Liver (tissue), 9 donors: Measurements from ENCODE around the gene CDC14A. TPM values are rescaled to one million over a fixed set of nuclear protein-coding genes. Genes with fewer than 3 reads are reported as not detected.

Source experiments
- DNase-seq: peaks from one replicate; pipeline ENCODE4 v3.0.0-alpha.2; 2017; ENCODE audit warnings: low spot score
- H3K27ac ChIP-seq, 2 donors: one replicate each; pipeline ENCODE4 v1.7.0; 2013; ENCODE audit warnings: inconsistent platforms in 2 of 2, low read length in 2 of 2, control low read depth in 1 of 2, low read depth in 1 of 2, mild to moderate bottlenecking in 1 of 2
- H3K27me3 ChIP-seq, 4 donors: one replicate each; pipeline versions ENCODE4 v1.6.1 to v1.7.0; 2013; ENCODE audit warnings: low read length in 3 of 4, inconsistent platforms in 1 of 4, mild to moderate bottlenecking in 1 of 4, moderate library complexity in 1 of 4; ENCODE audit not compliant: control insufficient read depth in 4 of 4, insufficient read depth in 4 of 4
- H3K36me3 ChIP-seq, 4 donors: one replicate each; pipeline versions ENCODE4 v1.6.1 to v1.7.0; 2013; ENCODE audit warnings: low read length in 3 of 4, mild to moderate bottlenecking in 3 of 4, low read depth in 1 of 4, moderate library complexity in 1 of 4; ENCODE audit not compliant: control insufficient read depth in 4 of 4, insufficient read depth in 3 of 4
- H3K4me1 ChIP-seq, 4 donors: one replicate each; pipeline versions ENCODE4 v1.6.1 to v1.7.0; 2013; ENCODE audit warnings: low read length in 3 of 4, mild to moderate bottlenecking in 3 of 4, moderate library complexity in 1 of 4; ENCODE audit not compliant: control insufficient read depth in 4 of 4, insufficient read depth in 4 of 4
- H3K4me3 ChIP-seq, 3 donors: one replicate each; pipeline versions ENCODE4 v1.6.1 to v1.7.0; 2013; ENCODE audit warnings: low read length in 3 of 3, control low read depth in 1 of 3, low read depth in 1 of 3, mild to moderate bottlenecking in 1 of 3
- H3K9ac ChIP-seq, 2 donors: one replicate each; pipeline ENCODE4 v1.7.0; 2013; ENCODE audit warnings: low read length in 2 of 2, mild to moderate bottlenecking in 2 of 2, moderate library complexity in 2 of 2, control low read depth in 1 of 2, low read depth in 1 of 2
- H3K9me3 ChIP-seq, 4 donors: one replicate each; pipeline versions ENCODE4 v1.6.1 to v1.7.0; 2013; ENCODE audit warnings: low read length in 3 of 4; ENCODE audit not compliant: control insufficient read depth in 4 of 4
- ATF3 ChIP-seq: IDR thresholded peaks from 2 replicates; pipeline ENCODE4 v1.6.1; 2016; ENCODE audit warnings: antibody characterized with exemption
- EGR1 ChIP-seq, 2 donors: IDR thresholded peaks; 2 replicates each; pipeline ENCODE4 v1.6.1; 2016 to 2018; ENCODE audit warnings: antibody characterized with exemption in 2 of 2, low read depth in 2 of 2
- FOXA1 ChIP-seq: IDR thresholded peaks from 2 replicates; pipeline ENCODE4 v1.6.1; 2016; ENCODE audit warnings: antibody characterized with exemption
- FOXA2 ChIP-seq: IDR thresholded peaks from 2 replicates; pipeline ENCODE4 v1.6.1; 2016; ENCODE audit warnings: antibody characterized with exemption
- HNF4A ChIP-seq, 2 donors: conservative IDR thresholded peaks; 2 replicates each; pipeline ENCODE4 v1.6.1; 2016; ENCODE audit warnings: antibody characterized with exemption in 2 of 2, mild to moderate bottlenecking in 2 of 2
- HNF4G ChIP-seq: IDR thresholded peaks from 2 replicates; pipeline ENCODE4 v1.6.1; 2016; ENCODE audit warnings: antibody characterized with exemption
- JUND ChIP-seq, 2 donors: IDR thresholded peaks; 2 replicates each; pipeline ENCODE4 v1.6.1; 2016; ENCODE audit warnings: antibody characterized with exemption in 2 of 2
- MAX ChIP-seq: IDR thresholded peaks from 2 replicates; pipeline ENCODE4 v1.6.1; 2016; ENCODE audit warnings: antibody characterized with exemption
- NR2F2 ChIP-seq: IDR thresholded peaks from 2 replicates; pipeline ENCODE4 v1.6.1; 2016; ENCODE audit warnings: antibody characterized with exemption
- RAD21 ChIP-seq, 2 donors: IDR thresholded peaks; 2 replicates each; pipeline ENCODE4 v1.6.1; 2016; ENCODE audit warnings: antibody characterized with exemption in 2 of 2, mild to moderate bottlenecking in 2 of 2
- RXRA ChIP-seq, 2 donors: IDR thresholded peaks; 2 replicates each; pipeline ENCODE4 v1.6.1; 2017 to 2018; ENCODE audit warnings: antibody characterized with exemption in 2 of 2, mild to moderate bottlenecking in 1 of 2
- TAF1 ChIP-seq: conservative IDR thresholded peaks from 2 replicates; pipeline ENCODE4 v1.6.1; 2016; ENCODE audit warnings: antibody characterized with exemption, mild to moderate bottlenecking
- YY1 ChIP-seq: IDR thresholded peaks from 2 replicates; pipeline ENCODE4 v1.6.1; 2016; ENCODE audit warnings: antibody characterized with exemption, mild to moderate bottlenecking
- WGBS: extraction: QIAGEN DNeasy Blood & Tissue Kit; methylation state at CpG from one replicate; pipeline ENCODE4 v1.1.7; 2013; 5-methylcytosine and 5-hydroxymethylcytosine counted together
- polyA plus RNA-seq, 2 donors: library from polyadenylated mRNA; stranded (reverse) in 1 of 2; unstranded in 1 of 2; fragments of 200-250 nt in 1 of 2; fragments of >200 nt in 1 of 2; fragmentation: Nextera tagmentation in 1 of 2; extraction: Ambion mirVana in 1 of 2; gene quantifications; one replicate each; pipeline versions ENCODE4 v1.2.1 to v1.2.3, GENCODE V29; 2013 to 2015
- total RNA-seq, 2 donors: library from RNA; depleted of rRNA; stranded (reverse); fragments of >200 nt; gene quantifications; one replicate each; pipeline ENCODE4 v1.2.3, GENCODE V29; 2014
- TF ChIP-seq, protein P1 (sequence below): IDR thresholded peaks from 2 replicates; pipeline ENCODE4 v1.6.1; 2016; ENCODE audit warnings: antibody characterized with exemption, mild to moderate bottlenecking
- TF ChIP-seq, protein P2 (sequence below): IDR thresholded peaks from 2 replicates; pipeline ENCODE4 v1.6.1; 2016; ENCODE audit warnings: antibody characterized with exemption
- TF ChIP-seq, protein P3 (sequence below): fragments of 150-350 bp; IDR thresholded peaks from 2 replicates; pipeline ENCODE4 v1.5.1; 2017; ENCODE audit warnings: improper control_type of control experiment, low read depth, low read length; ENCODE audit not compliant: missing input control
- donor health status: healthy.
- donor health status: healthy.
- donor health status: healthy.
- donor health status: healthy.
- donor health status: healthy.

CDC14A gene
- total and polyA plus RNA-seq, 4 donors = 0.39 to 4.1 (median 2.6) TPM

DNA sequence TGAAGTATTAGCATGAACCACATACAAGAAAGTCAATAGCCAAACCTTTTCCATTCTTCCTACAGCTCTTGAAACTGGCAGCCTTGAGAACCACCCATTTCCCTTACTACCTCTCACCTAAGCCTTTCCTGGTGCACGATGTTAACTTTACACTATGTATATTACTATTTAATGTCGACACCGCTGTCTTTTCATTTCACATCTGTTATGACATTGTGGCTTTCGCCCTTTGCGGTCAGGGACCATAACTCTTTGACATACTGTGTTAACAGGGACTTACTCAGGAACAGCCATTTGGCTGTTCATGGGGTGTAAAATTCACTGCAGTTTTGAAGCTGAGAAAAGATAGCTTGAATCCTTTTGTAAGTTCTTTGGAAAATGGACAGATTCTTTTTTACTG is 164.6 kb downstream of the CDC14A start (continued):
- TF ChIP-seq RXRA (IDR thresholded peaks at IDR 0.05) (no peak), JUND (IDR thresholded peaks at IDR 0.05) (no peak), ATF3 (no peak), TAF1 (no peak), FOXA2 (no peak), YY1 (no peak)

- no peak for DNase-seq
- Histone ChIP-seq H3K4me3 (no peak overlapping the region), H3K9ac (no peak overlapping the region), H3K9me3 (no peaks in the 10 kb centered on the region), H3K4me1 (peaks cover 6 to 16% (median 12%) of the 10 kb centered on the region in 4 donors), H3K27ac (peak overlapping the region in 1 of 2 donors; percentile 31), H3K27me3 (no peaks in the 10 kb centered on the region), H3K36me3 (no peaks in the 10 kb centered on the region)
- TF ChIP-seq JUND (IDR thresholded peaks at IDR 0.05) (no peak), FOXA1 (no peak), RAD21 (IDR thresholded peaks at IDR 0.05) (no peak), HNF4G (no peak), HNF4A (conservative IDR thresholded peaks at IDR 0.05) (no peak), NR2F2 (no peak), TAF1 (no peak), FOXA2 (no peak), EGR1 (IDR thresholded peaks at IDR 0.05; ENCODE audit: low read depth in 2 of 2) (no peak), MAX (no peak)
- TF ChIP-seq, protein P1, sequence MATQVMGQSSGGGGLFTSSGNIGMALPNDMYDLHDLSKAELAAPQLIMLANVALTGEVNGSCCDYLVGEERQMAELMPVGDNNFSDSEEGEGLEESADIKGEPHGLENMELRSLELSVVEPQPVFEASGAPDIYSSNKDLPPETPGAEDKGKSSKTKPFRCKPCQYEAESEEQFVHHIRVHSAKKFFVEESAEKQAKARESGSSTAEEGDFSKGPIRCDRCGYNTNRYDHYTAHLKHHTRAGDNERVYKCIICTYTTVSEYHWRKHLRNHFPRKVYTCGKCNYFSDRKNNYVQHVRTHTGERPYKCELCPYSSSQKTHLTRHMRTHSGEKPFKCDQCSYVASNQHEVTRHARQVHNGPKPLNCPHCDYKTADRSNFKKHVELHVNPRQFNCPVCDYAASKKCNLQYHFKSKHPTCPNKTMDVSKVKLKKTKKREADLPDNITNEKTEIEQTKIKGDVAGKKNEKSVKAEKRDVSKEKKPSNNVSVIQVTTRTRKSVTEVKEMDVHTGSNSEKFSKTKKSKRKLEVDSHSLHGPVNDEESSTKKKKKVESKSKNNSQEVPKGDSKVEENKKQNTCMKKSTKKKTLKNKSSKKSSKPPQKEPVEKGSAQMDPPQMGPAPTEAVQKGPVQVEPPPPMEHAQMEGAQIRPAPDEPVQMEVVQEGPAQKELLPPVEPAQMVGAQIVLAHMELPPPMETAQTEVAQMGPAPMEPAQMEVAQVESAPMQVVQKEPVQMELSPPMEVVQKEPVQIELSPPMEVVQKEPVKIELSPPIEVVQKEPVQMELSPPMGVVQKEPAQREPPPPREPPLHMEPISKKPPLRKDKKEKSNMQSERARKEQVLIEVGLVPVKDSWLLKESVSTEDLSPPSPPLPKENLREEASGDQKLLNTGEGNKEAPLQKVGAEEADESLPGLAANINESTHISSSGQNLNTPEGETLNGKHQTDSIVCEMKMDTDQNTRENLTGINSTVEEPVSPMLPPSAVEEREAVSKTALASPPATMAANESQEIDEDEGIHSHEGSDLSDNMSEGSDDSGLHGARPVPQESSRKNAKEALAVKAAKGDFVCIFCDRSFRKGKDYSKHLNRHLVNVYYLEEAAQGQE = no peak
- TF ChIP-seq, protein P2, sequence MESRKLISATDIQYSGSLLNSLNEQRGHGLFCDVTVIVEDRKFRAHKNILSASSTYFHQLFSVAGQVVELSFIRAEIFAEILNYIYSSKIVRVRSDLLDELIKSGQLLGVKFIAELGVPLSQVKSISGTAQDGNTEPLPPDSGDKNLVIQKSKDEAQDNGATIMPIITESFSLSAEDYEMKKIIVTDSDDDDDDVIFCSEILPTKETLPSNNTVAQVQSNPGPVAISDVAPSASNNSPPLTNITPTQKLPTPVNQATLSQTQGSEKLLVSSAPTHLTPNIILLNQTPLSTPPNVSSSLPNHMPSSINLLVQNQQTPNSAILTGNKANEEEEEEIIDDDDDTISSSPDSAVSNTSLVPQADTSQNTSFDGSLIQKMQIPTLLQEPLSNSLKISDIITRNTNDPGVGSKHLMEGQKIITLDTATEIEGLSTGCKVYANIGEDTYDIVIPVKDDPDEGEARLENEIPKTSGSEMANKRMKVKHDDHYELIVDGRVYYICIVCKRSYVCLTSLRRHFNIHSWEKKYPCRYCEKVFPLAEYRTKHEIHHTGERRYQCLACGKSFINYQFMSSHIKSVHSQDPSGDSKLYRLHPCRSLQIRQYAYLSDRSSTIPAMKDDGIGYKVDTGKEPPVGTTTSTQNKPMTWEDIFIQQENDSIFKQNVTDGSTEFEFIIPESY = no peak
- TF ChIP-seq, protein P3, sequence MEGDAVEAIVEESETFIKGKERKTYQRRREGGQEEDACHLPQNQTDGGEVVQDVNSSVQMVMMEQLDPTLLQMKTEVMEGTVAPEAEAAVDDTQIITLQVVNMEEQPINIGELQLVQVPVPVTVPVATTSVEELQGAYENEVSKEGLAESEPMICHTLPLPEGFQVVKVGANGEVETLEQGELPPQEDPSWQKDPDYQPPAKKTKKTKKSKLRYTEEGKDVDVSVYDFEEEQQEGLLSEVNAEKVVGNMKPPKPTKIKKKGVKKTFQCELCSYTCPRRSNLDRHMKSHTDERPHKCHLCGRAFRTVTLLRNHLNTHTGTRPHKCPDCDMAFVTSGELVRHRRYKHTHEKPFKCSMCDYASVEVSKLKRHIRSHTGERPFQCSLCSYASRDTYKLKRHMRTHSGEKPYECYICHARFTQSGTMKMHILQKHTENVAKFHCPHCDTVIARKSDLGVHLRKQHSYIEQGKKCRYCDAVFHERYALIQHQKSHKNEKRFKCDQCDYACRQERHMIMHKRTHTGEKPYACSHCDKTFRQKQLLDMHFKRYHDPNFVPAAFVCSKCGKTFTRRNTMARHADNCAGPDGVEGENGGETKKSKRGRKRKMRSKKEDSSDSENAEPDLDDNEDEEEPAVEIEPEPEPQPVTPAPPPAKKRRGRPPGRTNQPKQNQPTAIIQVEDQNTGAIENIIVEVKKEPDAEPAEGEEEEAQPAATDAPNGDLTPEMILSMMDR = no peak
- WGBS = 72% methylated on average over 1 of the region's 1 CpG
Observed at GRCh38 chr1:100517515-100517914, 165.2 kb downstream of the CDC14A start.
